MM.1S (cell line): ENCODE measurements around the gene CFAP46.

Source experiments
- EZH2 ChIP-seq: fragments of 300-600 bp; sonication (generic); optimal IDR thresholded peaks from 2 replicates; pipeline ENCODE3; 2017; ENCODE audit warnings: low read depth, mild to moderate bottlenecking, antibody characterized with exemption, low read length, mixed read lengths
- TF ChIP-seq, protein P1 (sequence below): fragments of 300-600 bp; sonication (generic); IDR thresholded peaks from 2 replicates; pipeline ENCODE4 v1.5.1; 2016; ENCODE audit warnings: antibody characterized with exemption, low read length, mixed read lengths

DNA sequence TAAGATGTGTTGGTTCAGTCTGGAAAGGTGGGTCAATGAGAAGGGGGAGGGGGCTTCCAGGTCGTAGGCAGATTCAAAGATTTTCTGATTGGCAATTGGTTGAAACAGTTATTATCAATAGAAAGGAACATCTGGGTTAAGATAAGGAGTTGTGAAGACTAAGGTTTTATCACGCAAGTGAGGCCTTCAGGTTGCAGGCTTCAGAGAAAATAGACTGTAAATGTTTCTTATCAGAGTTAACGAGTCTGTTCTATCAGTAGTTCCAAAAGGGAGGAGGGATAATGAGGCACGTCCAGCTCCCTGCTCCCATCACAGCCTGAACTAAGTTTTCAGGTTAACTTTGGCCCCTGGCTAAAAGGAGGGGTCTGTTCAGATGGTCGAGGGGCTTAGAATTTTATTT is 11.1 kb upstream of the CFAP46 start:
- TF ChIP-seq, protein P1, sequence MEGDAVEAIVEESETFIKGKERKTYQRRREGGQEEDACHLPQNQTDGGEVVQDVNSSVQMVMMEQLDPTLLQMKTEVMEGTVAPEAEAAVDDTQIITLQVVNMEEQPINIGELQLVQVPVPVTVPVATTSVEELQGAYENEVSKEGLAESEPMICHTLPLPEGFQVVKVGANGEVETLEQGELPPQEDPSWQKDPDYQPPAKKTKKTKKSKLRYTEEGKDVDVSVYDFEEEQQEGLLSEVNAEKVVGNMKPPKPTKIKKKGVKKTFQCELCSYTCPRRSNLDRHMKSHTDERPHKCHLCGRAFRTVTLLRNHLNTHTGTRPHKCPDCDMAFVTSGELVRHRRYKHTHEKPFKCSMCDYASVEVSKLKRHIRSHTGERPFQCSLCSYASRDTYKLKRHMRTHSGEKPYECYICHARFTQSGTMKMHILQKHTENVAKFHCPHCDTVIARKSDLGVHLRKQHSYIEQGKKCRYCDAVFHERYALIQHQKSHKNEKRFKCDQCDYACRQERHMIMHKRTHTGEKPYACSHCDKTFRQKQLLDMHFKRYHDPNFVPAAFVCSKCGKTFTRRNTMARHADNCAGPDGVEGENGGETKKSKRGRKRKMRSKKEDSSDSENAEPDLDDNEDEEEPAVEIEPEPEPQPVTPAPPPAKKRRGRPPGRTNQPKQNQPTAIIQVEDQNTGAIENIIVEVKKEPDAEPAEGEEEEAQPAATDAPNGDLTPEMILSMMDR: no peak
- TF ChIP-seq EZH2: no peak
